ENCODE measurements around the gene CKM. TPM values are rescaled to one million over a fixed set of nuclear protein-coding genes. Genes with fewer than 3 reads are reported as not detected.

The CKM gene
- total and polyA plus RNA-seq, 2 donors (not counting 3 experiments of a cell fraction or from before 2014, with no cell fraction given) = not detected

DNA sequence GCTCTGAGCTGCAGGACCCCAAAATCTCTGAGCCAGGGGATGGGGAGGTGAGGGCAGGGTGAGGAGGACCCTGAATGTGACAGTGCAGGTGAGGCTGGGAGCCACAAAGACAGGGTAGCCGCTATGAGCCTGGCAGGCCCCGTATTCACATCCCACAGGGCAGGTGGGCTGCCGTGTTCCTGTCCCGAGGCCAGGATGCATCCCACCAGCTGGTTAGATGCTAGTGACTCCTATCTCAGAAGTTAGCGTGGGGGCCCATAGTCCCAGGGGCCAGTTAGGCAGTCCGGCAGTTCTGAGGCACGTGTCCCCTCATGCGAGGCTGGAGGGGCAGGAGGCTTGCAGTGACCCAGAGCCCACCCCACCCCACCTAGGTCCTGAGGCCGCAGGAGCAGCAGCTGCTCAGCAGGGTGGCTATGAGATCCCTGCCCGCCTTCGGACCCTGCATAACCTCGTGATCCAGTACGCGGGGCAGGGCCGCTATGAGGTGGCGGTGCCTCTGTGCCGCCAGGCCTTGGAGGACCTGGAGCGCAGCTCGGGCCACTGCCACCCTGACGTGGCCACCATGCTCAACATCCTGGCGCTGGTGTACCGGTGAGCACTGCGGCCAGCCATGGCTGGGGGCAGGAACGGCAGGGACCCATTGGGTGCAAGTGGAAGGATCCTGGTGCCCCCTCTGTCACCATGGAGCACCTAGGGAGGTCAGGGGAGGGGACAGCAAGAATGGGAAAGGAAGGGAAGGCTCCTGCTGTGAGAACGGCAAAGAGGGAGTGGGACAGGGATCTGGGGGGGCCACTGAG, 25.1 kb upstream of the CKM start:
- H3K9ac ChIP-seq (replicated peaks; ENCODE audit: extremely low read depth, insufficient read depth, low read length) = no peak overlapping the region
- BruUV-seq (replicated peaks) = no TSS peak

More for the DNA sequence above, 25.1 kb upstream of the CKM start:
- no peak overlapping the region for H3K4me3 ChIP-seq (replicated peaks in 1 of 3; ENCODE audit: insufficient read depth in 1 of 3, low read depth in 1 of 3, low read length in 3 of 3)
- POLR2A ChIA-PET = no interaction called here
- H3K9me3 ChIP-seq (replicated peaks; ENCODE audit: control insufficient read depth, insufficient read depth, low read length) = no peaks in the 10 kb centered on the region
- no peak overlapping the region for H2AFZ ChIP-seq (ENCODE audit: low read depth, low read length)
- H3K27ac ChIP-seq (ENCODE audit: insufficient read depth, low read depth, low read length) = no peak overlapping the region
- CTCF ChIA-PET = no interaction called here
- H3K4me1 ChIP-seq (ENCODE audit: control insufficient read depth, extremely low read depth, insufficient read depth, low read length) = no peaks in the 10 kb centered on the region
- no peak for DNase-seq (ENCODE audit: low read depth, low spot score)
- FAIRE-seq = no peak
- TF ChIP-seq, protein P1, sequence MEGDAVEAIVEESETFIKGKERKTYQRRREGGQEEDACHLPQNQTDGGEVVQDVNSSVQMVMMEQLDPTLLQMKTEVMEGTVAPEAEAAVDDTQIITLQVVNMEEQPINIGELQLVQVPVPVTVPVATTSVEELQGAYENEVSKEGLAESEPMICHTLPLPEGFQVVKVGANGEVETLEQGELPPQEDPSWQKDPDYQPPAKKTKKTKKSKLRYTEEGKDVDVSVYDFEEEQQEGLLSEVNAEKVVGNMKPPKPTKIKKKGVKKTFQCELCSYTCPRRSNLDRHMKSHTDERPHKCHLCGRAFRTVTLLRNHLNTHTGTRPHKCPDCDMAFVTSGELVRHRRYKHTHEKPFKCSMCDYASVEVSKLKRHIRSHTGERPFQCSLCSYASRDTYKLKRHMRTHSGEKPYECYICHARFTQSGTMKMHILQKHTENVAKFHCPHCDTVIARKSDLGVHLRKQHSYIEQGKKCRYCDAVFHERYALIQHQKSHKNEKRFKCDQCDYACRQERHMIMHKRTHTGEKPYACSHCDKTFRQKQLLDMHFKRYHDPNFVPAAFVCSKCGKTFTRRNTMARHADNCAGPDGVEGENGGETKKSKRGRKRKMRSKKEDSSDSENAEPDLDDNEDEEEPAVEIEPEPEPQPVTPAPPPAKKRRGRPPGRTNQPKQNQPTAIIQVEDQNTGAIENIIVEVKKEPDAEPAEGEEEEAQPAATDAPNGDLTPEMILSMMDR (IDR thresholded peaks at IDR 0.05; ENCODE audit: extremely low read depth in 1 of 2, insufficient read depth in 1 of 2, low read depth in 1 of 2, low read length in 2 of 2) = no peak
- TF ChIP-seq MYC (IDR thresholded peaks at IDR 0.05; ENCODE audit: low read depth, low read length) (no peak), FOS (IDR thresholded peaks at IDR 0.05; ENCODE audit: borderline replicate concordance, insufficient read depth, low read length) (no peak), GATA2 (IDR thresholded peaks at IDR 0.05; ENCODE audit: insufficient read depth, insufficient read length, low read depth, low read length) (no peak), MAX (IDR thresholded peaks at IDR 0.05; ENCODE audit: insufficient read depth, insufficient read length) (no peak), POLR2A (IDR thresholded peaks at IDR 0.05; ENCODE audit: low read depth, low read length) (no peak), POLR2AphosphoS5 (IDR thresholded peaks at IDR 0.05; ENCODE audit: insufficient read depth, low read depth, low read length) (no peak), EZH2 (IDR thresholded peaks at IDR 0.05; ENCODE audit: borderline replicate concordance, low read depth, low read length, severe bottlenecking) (no peak), JUN (IDR thresholded peaks at IDR 0.05; ENCODE audit: borderline replicate concordance, insufficient read depth, insufficient read length, low read depth) (no peak)
- no peaks in the 10 kb centered on the region for H3K79me2 ChIP-seq (ENCODE audit: control insufficient read depth, insufficient read depth, low read length)
- H4K20me1 ChIP-seq (replicated peaks; ENCODE audit: control insufficient read depth, extremely low read depth, insufficient read depth, low read length) = no peaks in the 10 kb centered on the region
- intact Hi-C loops (cut with micrococcal nuclease) = no loop called here
- peaks cover 0 to 18% of the 10 kb centered on the region in 2 experiments for H3K36me3 ChIP-seq (ENCODE audit: control insufficient read depth in 2 of 2, extremely low read depth in 1 of 2, insufficient read depth in 2 of 2, low read length in 2 of 2)
- no peaks in the 10 kb centered on the region for H3K27me3 ChIP-seq (ENCODE audit: control insufficient read depth in 2 of 2, insufficient read depth in 2 of 2, low read length in 2 of 2)
- H3K4me2 ChIP-seq (ENCODE audit: insufficient read depth, low read length) = no peak overlapping the region
- dilution Hi-C loops (cut with MboI; ENCODE audit: extremely low pct_ligation_motif_present, low sequenced_read_pairs) = no loop called here
- H3K9me1 ChIP-seq (replicated peaks; ENCODE audit: control insufficient read depth, extremely low read depth, insufficient read depth, low read length) = no peaks in the 10 kb centered on the region
